B cell (primary cell): ENCODE results near the gene LARGE1. TPM values are rescaled to one million over a fixed set of nuclear protein-coding genes. Genes with fewer than 3 reads are reported as not detected.

ENCODE experiments used
- ATAC-seq: fragments of 200-7000 bp; cut with Tn5 transposase; one replicate; pipeline ENCODE4 v1.10.0; 2021; ENCODE audit warnings: low read depth, mild to moderate bottlenecking, moderate number of reproducible peaks, moderate library complexity
- CTCF ChIA-PET: fragments of 350-600 bp; sonication (Branson Sonifier 250); formaldehyde crosslinking; loops from one replicate; lab custom pipeline; 2021; ENCODE audit warnings: antibody characterized with exemption, inconsistent platforms; lab: Charles Lee
- POLR2A ChIA-PET: fragments of 350-600 bp; sonication (Branson Sonifier 250); formaldehyde crosslinking; loops from one replicate; lab custom pipeline; 2021; ENCODE audit warnings: antibody characterized with exemption; lab: Charles Lee
- DNase-seq: peaks from one replicate; pipeline ENCODE4 v3.0.0; 2013
- H2AFZ ChIP-seq: 2 replicates; pipeline ENCODE4 v1.6.1; 2012; ENCODE audit warnings: mild to moderate bottlenecking, low read depth, low read length; ENCODE audit not compliant: insufficient read depth, poor library complexity, severe bottlenecking
- H3K27ac ChIP-seq, 2 donors: 1 replicate in 1 of 2; 2 replicates in 1 of 2; pipeline ENCODE4 v1.5.1; 2012 to 2013; ENCODE audit warnings: low read length in 2 of 2, mild to moderate bottlenecking in 2 of 2, moderate library complexity in 1 of 2
- H3K27me3 ChIP-seq, 4 experiments: fragments of 200-600 bp in 1 of 4; sonication (generic) in 1 of 4; replicated peaks in 1 of 4; 1 replicate in 2 of 4; 2 replicates in 2 of 4; pipeline versions ENCODE4 v1.6.1 to v1.7.0; 2013 to 2016; ENCODE audit warnings: low read length in 3 of 4, mild to moderate bottlenecking in 2 of 4, mixed read lengths in 1 of 4, moderate library complexity in 1 of 4; ENCODE audit not compliant: insufficient read depth in 4 of 4, control insufficient read depth in 3 of 4; ENCODE audit errors: control extremely low read depth in 1 of 4
- H3K36me3 ChIP-seq, 2 experiments: replicated peaks in 1 of 2; 1 replicate in 1 of 2; 2 replicates in 1 of 2; pipeline versions ENCODE4 v1.6.1 to v1.7.1; 2013; ENCODE audit warnings: low read length in 1 of 2; ENCODE audit not compliant: insufficient read depth in 2 of 2, control insufficient read depth in 1 of 2; ENCODE audit errors: control extremely low read depth in 1 of 2, extremely low read depth in 1 of 2
- H3K4me1 ChIP-seq, 2 donors: fragments of 200-600 bp in 1 of 2; sonication (generic) in 1 of 2; 1 replicate in 1 of 2; 2 replicates in 1 of 2; pipeline versions ENCODE4 v1.5.1 to v1.6.1; 2013 to 2017; ENCODE audit warnings: low read length in 2 of 2; ENCODE audit not compliant: control insufficient read depth in 2 of 2, insufficient read depth in 2 of 2
- H3K4me2 ChIP-seq: replicated peaks from 2 replicates; pipeline ENCODE3; 2012; ENCODE audit warnings: mild to moderate bottlenecking, low read depth, low read length; ENCODE audit not compliant: poor library complexity, severe bottlenecking
- H3K4me3 ChIP-seq, 5 experiments: fragments of 200-600 bp in 1 of 5; sonication (generic) in 1 of 5; 1 replicate in 3 of 5; 2 replicates in 2 of 5; pipeline versions ENCODE4 v1.5.1 to v1.7.0; 2011 to 2016; ENCODE audit warnings: low read length in 4 of 5, mild to moderate bottlenecking in 4 of 5, low read depth in 2 of 5, control low read depth in 1 of 5, moderate library complexity in 1 of 5; ENCODE audit not compliant: insufficient read depth in 1 of 5; ENCODE audit errors: control extremely low read depth in 1 of 5, extremely low read depth in 1 of 5
- H3K79me2 ChIP-seq: fragments of 200-600 bp; sonication (generic); one replicate; pipeline ENCODE4 v1.6.0; 2016; ENCODE audit warnings: low read length; ENCODE audit not compliant: control insufficient read depth, insufficient read depth
- H3K9ac ChIP-seq: fragments of 200-600 bp; sonication (generic); 2 replicates; pipeline ENCODE4 v1.6.1; 2017; ENCODE audit warnings: mild to moderate bottlenecking, low read length, moderate library complexity
- H3K9me3 ChIP-seq, 3 donors: one replicate each; pipeline versions ENCODE4 v1.6.1 to v1.7.1; 2013; ENCODE audit warnings: low read length in 2 of 3; ENCODE audit not compliant: control insufficient read depth in 2 of 3, insufficient read depth in 1 of 3; ENCODE audit errors: control extremely low read depth in 1 of 3
- H4K20me1 ChIP-seq: 2 replicates; pipeline ENCODE4 v1.6.0; 2012; ENCODE audit warnings: mild to moderate bottlenecking, low read length; ENCODE audit not compliant: insufficient read depth, control insufficient read depth, poor library complexity, severe bottlenecking
- H3K27ac Mint-ChIP-seq: one replicate; pipeline ENCODE4 v1.8.0; 2021; ENCODE audit warnings: mixed read lengths
- H3K27me3 Mint-ChIP-seq: one replicate; pipeline ENCODE4 v1.8.0; 2021; ENCODE audit warnings: mixed read lengths
- H3K4me1 Mint-ChIP-seq: one replicate; pipeline ENCODE4 v1.8.0; 2021; ENCODE audit warnings: mixed read lengths
- H3K4me3 Mint-ChIP-seq: one replicate; pipeline ENCODE4 v1.8.0; 2021; ENCODE audit warnings: mixed read lengths
- H3K9me3 Mint-ChIP-seq: one replicate; pipeline ENCODE4 v1.8.0; 2022; ENCODE audit warnings: mixed read lengths; ENCODE audit not compliant: insufficient read depth
- EZH2 ChIP-seq: IDR thresholded peaks from 2 replicates; pipeline ENCODE4 v1.6.1; 2012; ENCODE audit warnings: borderline replicate concordance, low read depth, mild to moderate bottlenecking, moderate library complexity, low read length; ENCODE audit not compliant: insufficient read depth, poor library complexity, severe bottlenecking
- WGBS: methylation state at CpG from one replicate; pipeline ENCODE4 v1.1.5; 2013; ENCODE audit warnings: missing lambda C conversion rate; ENCODE audit not compliant: insufficient coverage; 5-methylcytosine and 5-hydroxymethylcytosine counted together
- intact Hi-C: fragments of 100-400 bp; cut with micrococcal nuclease; formaldehyde crosslinking; loops from one replicate; pipeline ENCODE4 v1.10.0; 2022
- polyA plus RNA-seq: library from polyadenylated mRNA; depleted of rRNA; stranded (reverse); fragments of >200 nt; gene quantifications from 2 replicates; pipeline ENCODE4 v1.2.3, GENCODE V29; 2012
- total RNA-seq, 2 donors: library from RNA; stranded (reverse); fragments of 120-200 nt in 1 of 2; gene quantifications; 1 replicate in 1 of 2; 2 replicates in 1 of 2; pipeline versions ENCODE4 v1.2.3 to v1.2.4, GENCODE V29; 2013 to 2022
- TF ChIP-seq, protein P1 (sequence below): fragments of 200-600 bp; IDR thresholded peaks from one replicate; pipeline ENCODE4 v1.8.0; 2022; ENCODE audit warnings: antibody characterized with exemption, mild to moderate bottlenecking

The LARGE1 gene
- total and polyA plus RNA-seq, 2 donors (not counting 1 experiment from before 2014, with no cell fraction given): 20.7 to 82.0 TPM

- H3K4me3 ChIP-seq: no peak overlapping the region
- no peaks in the 10 kb centered on the region for H3K4me1 ChIP-seq
- Mint-ChIP-seq H3K9me3 (no peaks in the 10 kb centered on the region), H3K4me3 (no peak overlapping the region), H3K27me3 (no peaks in the 10 kb centered on the region), H3K27ac (no peak overlapping the region), H3K4me1 (peaks cover 4% of the 10 kb centered on the region)
- H3K27me3 ChIP-seq: no peaks in the 10 kb centered on the region
- no peak overlapping the region for H2AFZ ChIP-seq
- no peak overlapping the region for H3K4me2 ChIP-seq
- ATAC-seq (no peak), DNase-seq (no peak)
- no peaks in the 10 kb centered on the region for H3K9me3 ChIP-seq
- no peak overlapping the region for H3K27ac ChIP-seq
- no peaks in the 10 kb centered on the region for H3K36me3 ChIP-seq
- ChIA-PET POLR2A (no interaction called here), CTCF (no interaction called here)
- no peak overlapping the region for H3K9ac ChIP-seq
- intact Hi-C loops: no loop called here
- TF ChIP-seq EZH2: no peak
- TF ChIP-seq, protein P1, sequence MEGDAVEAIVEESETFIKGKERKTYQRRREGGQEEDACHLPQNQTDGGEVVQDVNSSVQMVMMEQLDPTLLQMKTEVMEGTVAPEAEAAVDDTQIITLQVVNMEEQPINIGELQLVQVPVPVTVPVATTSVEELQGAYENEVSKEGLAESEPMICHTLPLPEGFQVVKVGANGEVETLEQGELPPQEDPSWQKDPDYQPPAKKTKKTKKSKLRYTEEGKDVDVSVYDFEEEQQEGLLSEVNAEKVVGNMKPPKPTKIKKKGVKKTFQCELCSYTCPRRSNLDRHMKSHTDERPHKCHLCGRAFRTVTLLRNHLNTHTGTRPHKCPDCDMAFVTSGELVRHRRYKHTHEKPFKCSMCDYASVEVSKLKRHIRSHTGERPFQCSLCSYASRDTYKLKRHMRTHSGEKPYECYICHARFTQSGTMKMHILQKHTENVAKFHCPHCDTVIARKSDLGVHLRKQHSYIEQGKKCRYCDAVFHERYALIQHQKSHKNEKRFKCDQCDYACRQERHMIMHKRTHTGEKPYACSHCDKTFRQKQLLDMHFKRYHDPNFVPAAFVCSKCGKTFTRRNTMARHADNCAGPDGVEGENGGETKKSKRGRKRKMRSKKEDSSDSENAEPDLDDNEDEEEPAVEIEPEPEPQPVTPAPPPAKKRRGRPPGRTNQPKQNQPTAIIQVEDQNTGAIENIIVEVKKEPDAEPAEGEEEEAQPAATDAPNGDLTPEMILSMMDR: no peak
- WGBS: 93% methylated on average over 2 of the region's 4 CpGs
- H3K79me2 ChIP-seq: no peaks in the 10 kb centered on the region
- no peaks in the 10 kb centered on the region for H4K20me1 ChIP-seq
Measured at GRCh38 chr22:33389936-33390335, 530.3 kb downstream of the LARGE1 start.

GRCh38 chr22:33386270-33386669 lies 534.0 kb downstream of the LARGE1 start:
- H3K9ac ChIP-seq: no peak overlapping the region
- whole genome bisulfite sequencing: 100% methylated on average over 2 of the region's 5 CpGs

More at GRCh38 chr22:33386270-33386669, 534.0 kb downstream of the LARGE1 start:
- H3K79me2 ChIP-seq: no peaks in the 10 kb centered on the region
- H3K27ac ChIP-seq: no peak overlapping the region
- H3K36me3 ChIP-seq: peaks cover 0 to 24% of the 10 kb centered on the region in 2 experiments
- ChIA-PET POLR2A (no interaction called here), CTCF (interaction anchor here (0.6 kb wide), 1 partner anchor 455 kb away, joined by 3 read pairs; no protein-coding TSS in a partner anchor)
- no peak overlapping the region for H3K4me3 ChIP-seq
- H3K27me3 Mint-ChIP-seq: no peaks in the 10 kb centered on the region
- DNase-seq: no peak
- no peak for TF ChIP-seq EZH2
- no peaks in the 10 kb centered on the region for H3K27me3 ChIP-seq
- no peak overlapping the region for H2AFZ ChIP-seq
- H3K4me2 ChIP-seq: no peak overlapping the region
- ATAC-seq: no peak
- H3K27ac Mint-ChIP-seq: no peak overlapping the region
- H3K4me1 ChIP-seq: no peaks in the 10 kb centered on the region
- no peak overlapping the region for H3K4me3 Mint-ChIP-seq
- peaks cover 3% of the 10 kb centered on the region for H3K4me1 Mint-ChIP-seq
- no peaks in the 10 kb centered on the region for H4K20me1 ChIP-seq
- intact Hi-C loops: no loop called here
- H3K9me3 Mint-ChIP-seq: no peaks in the 10 kb centered on the region
- no peaks in the 10 kb centered on the region for H3K9me3 ChIP-seq
